Large intestine (tissue), 3 donors: Measurements from ENCODE around the gene VKORC1L1. TPM values are rescaled to one million over a fixed set of nuclear protein-coding genes. Genes with fewer than 3 reads are reported as not detected.
"Not testable (repeated sequence)": the region's sequence is repeated elsewhere in the genome, so short reads cannot be mapped to it uniquely, and the experiment has no call there.

ENCODE experiments used
- DNase-seq, 2 donors: peaks; one replicate each; pipeline versions ENCODE4 v3.0.0 to v3.0.0-alpha.2; 2013
- H3K27ac ChIP-seq: one replicate; pipeline ENCODE4 v1.5.1; 2013; ENCODE audit warnings: low read length
- H3K27me3 ChIP-seq: 2 replicates; pipeline ENCODE4 v1.6.1; 2013; ENCODE audit warnings: low read length; ENCODE audit not compliant: control insufficient read depth, insufficient read depth
- H3K36me3 ChIP-seq: 2 replicates; pipeline ENCODE4 v1.6.1; 2013; ENCODE audit warnings: low read length; ENCODE audit not compliant: control insufficient read depth, insufficient read depth
- H3K4me1 ChIP-seq: one replicate; pipeline ENCODE4 v1.6.1; 2013; ENCODE audit warnings: low read length; ENCODE audit not compliant: control insufficient read depth, insufficient read depth
- H3K4me3 ChIP-seq: one replicate; pipeline ENCODE4 v1.5.1; 2013; ENCODE audit warnings: low read length
- H3K9me3 ChIP-seq: one replicate; pipeline ENCODE4 v1.6.1; 2013; ENCODE audit warnings: mild to moderate bottlenecking, low read depth, low read length, moderate library complexity; ENCODE audit not compliant: control insufficient read depth
- WGBS: methylation state at CpG from one replicate; pipeline ENCODE4 v1.1.5; 2013; ENCODE audit warnings: low lambda C conversion rate; ENCODE audit not compliant: insufficient coverage; 5-methylcytosine and 5-hydroxymethylcytosine counted together
- polyA plus RNA-seq: library from polyadenylated mRNA; unstranded; fragments of 120-200 nt; gene quantifications from one replicate; pipeline ENCODE4 v1.2.1, GENCODE V29; 2013

Gene VKORC1L1
- polyA plus RNA-seq, 1 donor = 29.3 TPM

- DNase-seq = peak; percentile 83 to 93
- H3K27ac ChIP-seq = peak overlapping the region; percentile 66
- no peaks in the 10 kb centered on the region for H3K9me3 ChIP-seq
- WGBS = no CpG with 5 or more reads among the region's 6 CpGs
- no peak overlapping the region for H3K4me3 ChIP-seq
- H3K27me3 ChIP-seq = no peaks in the 10 kb centered on the region
- no peaks in the 10 kb centered on the region for H3K36me3 ChIP-seq
- H3K4me1 ChIP-seq = peaks cover 8% of the 10 kb centered on the region
These were observed 54.9 kb downstream of the VKORC1L1 start for GRCh38 chr7:65927489-65928448.

- 100% methylated on average over 1 of the region's 4 CpGs for WGBS
- Histone ChIP-seq H3K36me3 (no peaks in the 10 kb centered on the region), H3K27ac (no peak overlapping the region), H3K4me3 (no peak overlapping the region), H3K9me3 (no peaks in the 10 kb centered on the region), H3K27me3 (no peaks in the 10 kb centered on the region), H3K4me1 (peaks cover 3% of the 10 kb centered on the region)
- DNase-seq = no peak
These were observed 58.8 kb downstream of the VKORC1L1 start for GRCh38 chr7:65931685-65932084.

GRCh38 chr7:65937296-65937695, 64.4 kb downstream of the VKORC1L1 start:
- DNase-seq = no peak
- Histone ChIP-seq H3K4me1 (no peaks in the 10 kb centered on the region), H3K36me3 (peaks cover 7% of the 10 kb centered on the region), H3K4me3 (no peak overlapping the region), H3K27ac (no peak overlapping the region), H3K9me3 (no peaks in the 10 kb centered on the region), H3K27me3 (no peaks in the 10 kb centered on the region)
- WGBS = no CpG with 5 or more reads among the region's 2 CpGs

GRCh38 chr7:65938336-65938895, 65.5 kb downstream of the VKORC1L1 start:
- no CpG with 5 or more reads among the region's 7 CpGs for WGBS

GRCh38 chr7:65945787-65946186, 72.9 kb downstream of the VKORC1L1 start:
- not testable (repeated sequence) for H3K4me1 ChIP-seq, H3K9me3 ChIP-seq, H3K4me3 ChIP-seq, DNase-seq, H3K27me3 ChIP-seq, H3K27ac ChIP-seq, H3K36me3 ChIP-seq
- WGBS = no CpG with 5 or more reads among the region's 5 CpGs

More at GRCh38 chr7:65938336-65938895, 65.5 kb downstream of the VKORC1L1 start:
- H3K36me3 ChIP-seq = peaks cover 7% of the 10 kb centered on the region
- no peaks in the 10 kb centered on the region for H3K9me3 ChIP-seq
- no peak overlapping the region for H3K27ac ChIP-seq
- no peaks in the 10 kb centered on the region for H3K27me3 ChIP-seq
- H3K4me1 ChIP-seq = no peaks in the 10 kb centered on the region
- DNase-seq = no peak
- H3K4me3 ChIP-seq = no peak overlapping the region

- no peaks in the 10 kb centered on the region for H3K9me3 ChIP-seq
- H3K27me3 ChIP-seq = no peaks in the 10 kb centered on the region
These were observed 74.0 kb downstream of the VKORC1L1 start for GRCh38 chr7:65946904-65947303.

GRCh38 chr7:65951837-65952578, 79.1 kb downstream of the VKORC1L1 start:
- Histone ChIP-seq H3K27me3 (no peaks in the 10 kb centered on the region), H3K27ac (no peak overlapping the region), H3K36me3 (peaks cover 13% of the 10 kb centered on the region), H3K4me3 (no peak overlapping the region), H3K4me1 (no peaks in the 10 kb centered on the region), H3K9me3 (no peaks in the 10 kb centered on the region)
- WGBS = 100% methylated on average over 2 of the region's 9 CpGs
- no peak for DNase-seq

More at GRCh38 chr7:65946904-65947303, 74.0 kb downstream of the VKORC1L1 start:
- no peak overlapping the region for H3K27ac ChIP-seq
- H3K36me3 ChIP-seq = no peaks in the 10 kb centered on the region
- no peak overlapping the region for H3K4me3 ChIP-seq
- 68% methylated on average over 3 of the region's 4 CpGs for WGBS
- DNase-seq = no peak
- H3K4me1 ChIP-seq = no peaks in the 10 kb centered on the region

GRCh38 chr7:65953001-65953720, 80.3 kb downstream of the VKORC1L1 start:
- no peak overlapping the region for H3K4me3 ChIP-seq
- no peaks in the 10 kb centered on the region for H3K4me1 ChIP-seq
- H3K27me3 ChIP-seq = no peaks in the 10 kb centered on the region
- no peaks in the 10 kb centered on the region for H3K9me3 ChIP-seq
- no peak overlapping the region for H3K27ac ChIP-seq
- peaks cover 17% of the 10 kb centered on the region for H3K36me3 ChIP-seq
- no peak for DNase-seq
- 75% methylated on average over 1 of the region's 5 CpGs for WGBS

- Histone ChIP-seq H3K36me3 (peaks cover 25% of the 10 kb centered on the region), H3K9me3 (no peaks in the 10 kb centered on the region), H3K4me3 (no peak overlapping the region), H3K27ac (no peak overlapping the region), H3K4me1 (no peaks in the 10 kb centered on the region), H3K27me3 (no peaks in the 10 kb centered on the region)
- WGBS = 92% methylated on average over 9 of the region's 15 CpGs
- no peak for DNase-seq
These were observed 81.1 kb downstream of the VKORC1L1 start for GRCh38 chr7:65953890-65954450.
